ENCODE data around the gene PRPH. TPM values are rescaled to one million over a fixed set of nuclear protein-coding genes. Genes with fewer than 3 reads are reported as not detected.

Gene PRPH
- polyA plus RNA-seq, 1 donor (not counting 4 experiments of a cell fraction or from before 2014, with no cell fraction given), result 0.05 TPM

GRCh38 chr12:49322708-49323523 is 28.0 kb downstream of the PRPH start, which contains the start of gene TROAP:
TSS of gene TROAP (plus strand) at chr12:49323255. CDS start at chr12:49323609, 354 bp downstream.
- dilution Hi-C loops (cut with MboI; ENCODE audit: extremely low pct_ligation_motif_present, low sequenced_read_pairs), result no loop called here
- H3K4me3 ChIP-seq (ENCODE audit: control insufficient read depth in 2 of 3, extremely low read depth in 1 of 3, insufficient read depth in 2 of 3, low read depth in 1 of 3, low read length in 3 of 3), result peak within 1 kb of the TSS; percentile 76 to 89 (median 82)
- TF ChIP-seq EZH2 (IDR thresholded peaks at IDR 0.05; ENCODE audit: low read length), result no peak
- no peak for TF ChIP-seq CTCF (optimal IDR thresholded peaks at IDR 0.05 in 1 of 3, IDR thresholded peaks at IDR 0.05 in 1 of 3, conservative IDR thresholded peaks at IDR 0.05 in 1 of 3; ENCODE audit: extremely low read depth in 1 of 3, insufficient read depth in 2 of 3, low read length in 3 of 3)

GRCh38 chr12:49323524-49324097 is 28.7 kb downstream of the PRPH start:
- Histone ChIP-seq H3K27me3 (ENCODE audit: control insufficient read depth, extremely low read depth, insufficient read depth, low read length) (no peaks in the 10 kb centered on the region), H4K20me1 (ENCODE audit: control insufficient read depth, extremely low read depth, insufficient read depth, low read length) (no peaks in the 10 kb centered on the region), H3K27ac (ENCODE audit: control insufficient read depth, insufficient read depth, low read length) (peak overlapping the region; percentile 69), H3K9me3 (ENCODE audit: control insufficient read depth, low read depth, low read length) (no peaks in the 10 kb centered on the region), H3K79me2 (ENCODE audit: control insufficient read depth, insufficient read depth, low read length) (peaks cover 7% of the 10 kb centered on the region), H3K36me3 (ENCODE audit: control insufficient read depth in 2 of 2, extremely low read depth in 1 of 2, insufficient read depth in 2 of 2, low read length in 2 of 2) (peaks cover 0 to 13% of the 10 kb centered on the region in 2 experiments), H2AFZ (ENCODE audit: control insufficient read depth, low read length) (peak overlapping the region; percentile 88), H3K9me1 (ENCODE audit: control insufficient read depth, extremely low read depth, insufficient read depth, low read length) (no peaks in the 10 kb centered on the region), H3K9ac (ENCODE audit: control insufficient read depth, extremely low read depth, insufficient read depth, low read length) (peak overlapping the region; percentile 87), H3K4me2 (ENCODE audit: control insufficient read depth, extremely low read depth, insufficient read depth, low read depth, low read length) (peak overlapping the region; percentile 80), H3K4me1 (ENCODE audit: control insufficient read depth, extremely low read depth, insufficient read depth, low read length) (peaks cover 11% of the 10 kb centered on the region), H3K4me3 (ENCODE audit: control insufficient read depth in 2 of 3, extremely low read depth in 1 of 3, insufficient read depth in 2 of 3, low read depth in 1 of 3, low read length in 3 of 3) (peak overlapping the region; percentile 58 to 89 (median 76))
- FAIRE-seq (no peak), DNase-seq (ENCODE audit: low read depth, low spot score) (no peak)
- dilution Hi-C loops (cut with MboI; ENCODE audit: extremely low pct_ligation_motif_present, low sequenced_read_pairs), result no loop called here
- TF ChIP-seq CTCF (optimal IDR thresholded peaks at IDR 0.05 in 1 of 3, IDR thresholded peaks at IDR 0.05 in 1 of 3, conservative IDR thresholded peaks at IDR 0.05 in 1 of 3; ENCODE audit: extremely low read depth in 1 of 3, insufficient read depth in 2 of 3, low read length in 3 of 3), result no peak
- TF ChIP-seq EZH2 (IDR thresholded peaks at IDR 0.05; ENCODE audit: low read length), result no peak

More at GRCh38 chr12:49322708-49323523, 28.0 kb downstream of the PRPH start, which contains the start of gene TROAP:
- H3K27me3 ChIP-seq (ENCODE audit: control insufficient read depth, extremely low read depth, insufficient read depth, low read length), result no peaks in the 10 kb centered on the region
- peaks cover 11% of the 10 kb centered on the region for H3K4me1 ChIP-seq (ENCODE audit: control insufficient read depth, extremely low read depth, insufficient read depth, low read length)
- DNase-seq (ENCODE audit: low read depth, low spot score) (peak; percentile 72), FAIRE-seq (peak; percentile 44)
- no peaks in the 10 kb centered on the region for H4K20me1 ChIP-seq (ENCODE audit: control insufficient read depth, extremely low read depth, insufficient read depth, low read length)
- no peaks in the 10 kb centered on the region for H3K9me3 ChIP-seq (ENCODE audit: control insufficient read depth, low read depth, low read length)
- peak within 1 kb of the TSS; percentile 87 for H3K9ac ChIP-seq (ENCODE audit: control insufficient read depth, extremely low read depth, insufficient read depth, low read length)
- peak within 1 kb of the TSS; percentile 80 for H3K4me2 ChIP-seq (ENCODE audit: control insufficient read depth, extremely low read depth, insufficient read depth, low read depth, low read length)
- H3K79me2 ChIP-seq (ENCODE audit: control insufficient read depth, insufficient read depth, low read length), result peaks cover 7% of the 10 kb centered on the region
- peaks cover 0 to 13% of the 10 kb centered on the region in 2 experiments for H3K36me3 ChIP-seq (ENCODE audit: control insufficient read depth in 2 of 2, extremely low read depth in 1 of 2, insufficient read depth in 2 of 2, low read length in 2 of 2)
- no peaks in the 10 kb centered on the region for H3K9me1 ChIP-seq (ENCODE audit: control insufficient read depth, extremely low read depth, insufficient read depth, low read length)
- H3K27ac ChIP-seq (ENCODE audit: control insufficient read depth, insufficient read depth, low read length), result peak within 1 kb of the TSS; percentile 78
- H2AFZ ChIP-seq (ENCODE audit: control insufficient read depth, low read length), result peak within 1 kb of the TSS; percentile 93

Measured in keratinocyte (primary cell).